Ishikawa (cell line): ENCODE data around the gene SYNDIG1.

ENCODE experiments used
- CEBPB ChIP-seq: IDR thresholded peaks from 2 replicates; pipeline ENCODE4 v1.6.1; 2012
- CREB1 ChIP-seq: IDR thresholded peaks from 2 replicates; pipeline ENCODE4 v1.6.1; 2012; ENCODE audit warnings: low read depth
- EGR1 ChIP-seq: IDR thresholded peaks from 2 replicates; pipeline ENCODE4 v1.6.1; 2012
- EP300 ChIP-seq: IDR thresholded peaks from 2 replicates; pipeline ENCODE4 v1.6.1; 2012; ENCODE audit warnings: borderline replicate concordance
- FOXM1 ChIP-seq: IDR thresholded peaks from 2 replicates; pipeline ENCODE4 v1.6.1; 2012; ENCODE audit warnings: low read depth, borderline replicate concordance
- MAX ChIP-seq: IDR thresholded peaks from 2 replicates; pipeline ENCODE4 v1.6.1; 2012
- NFIC ChIP-seq: IDR thresholded peaks from 2 replicates; pipeline ENCODE4 v1.6.1; 2012
- RAD21 ChIP-seq: IDR thresholded peaks from 2 replicates; pipeline ENCODE4 v1.6.1; 2012; ENCODE audit warnings: low read depth
- REST ChIP-seq: IDR thresholded peaks from 2 replicates; pipeline ENCODE4 v1.6.1; 2012; ENCODE audit warnings: low read depth, mild to moderate bottlenecking
- TAF1 ChIP-seq: IDR thresholded peaks from 2 replicates; pipeline ENCODE4 v1.6.1; 2012; ENCODE audit warnings: low read depth, mild to moderate bottlenecking
- TCF12 ChIP-seq: IDR thresholded peaks from 2 replicates; pipeline ENCODE4 v1.6.1; 2012; ENCODE audit warnings: low read depth
- TEAD4 ChIP-seq: IDR thresholded peaks from 2 replicates; pipeline ENCODE4 v1.6.1; 2012
- USF1 ChIP-seq: IDR thresholded peaks from 2 replicates; pipeline ENCODE4 v1.6.1; 2012
- YY1 ChIP-seq: IDR thresholded peaks from 2 replicates; pipeline ENCODE4 v1.6.1; 2012; ENCODE audit warnings: low read depth
- ZBTB7A ChIP-seq: IDR thresholded peaks from 2 replicates; pipeline ENCODE4 v1.6.1; 2012; ENCODE audit warnings: low read depth

Gene SYNDIG1

GRCh38 chr20:24423390-24424313, 45.8 kb upstream of the SYNDIG1 start:
- no peak for TF ChIP-seq EP300
- no peak for TF ChIP-seq TEAD4
- TF ChIP-seq YY1: no peak
- TF ChIP-seq REST: no peak
- no peak for TF ChIP-seq CREB1
- TF ChIP-seq TAF1: no peak
- TF ChIP-seq MAX: no peak
- no peak for TF ChIP-seq RAD21
- TF ChIP-seq TCF12: no peak
- no peak for TF ChIP-seq USF1
- no peak for TF ChIP-seq CEBPB
- TF ChIP-seq ZBTB7A: no peak
- TF ChIP-seq FOXM1: no peak
- no peak for TF ChIP-seq NFIC
- TF ChIP-seq EGR1: no peak

GRCh38 chr20:24425523-24426135, 43.8 kb upstream of the SYNDIG1 start:
- no peak for TF ChIP-seq REST
- no peak for TF ChIP-seq MAX
- TF ChIP-seq TCF12: no peak
- TF ChIP-seq CEBPB: no peak
- no peak for TF ChIP-seq YY1
- no peak for TF ChIP-seq RAD21
- no peak for TF ChIP-seq USF1
- TF ChIP-seq EP300: no peak
- no peak for TF ChIP-seq TAF1
- no peak for TF ChIP-seq TEAD4
- TF ChIP-seq NFIC: no peak
- TF ChIP-seq ZBTB7A: no peak
- no peak for TF ChIP-seq EGR1
- no peak for TF ChIP-seq CREB1
- no peak for TF ChIP-seq FOXM1

- TF ChIP-seq ZBTB7A (no peak), TCF12 (no peak), TEAD4 (no peak), MAX (no peak), FOXM1 (no peak), CEBPB (no peak), EP300 (no peak), TAF1 (no peak), EGR1 (no peak), YY1 (no peak), REST (no peak), USF1 (no peak), CREB1 (no peak), NFIC (no peak), RAD21 (no peak)
These were observed 38.0 kb upstream of the SYNDIG1 start for GRCh38 chr20:24431279-24432045.
